ENCODE measurements around the gene RBFOX1.

GRCh38 chr16:7745276-7745675, 412.6 kb downstream of the RBFOX1 start:
- TF ChIP-seq CTCF (IDR thresholded peaks at IDR 0.05; ENCODE audit: insufficient read depth, low read depth, low read length): no peak
- TF ChIP-seq EZH2 (IDR thresholded peaks at IDR 0.05; ENCODE audit: insufficient read depth, low read length): no peak
